GM23338 (cell line): ENCODE results near the gene PKD2L1. TPM values are rescaled to one million over a fixed set of nuclear protein-coding genes. Genes with fewer than 3 reads are reported as not detected.

ENCODE experiments used
- ATAC-seq: fragments of 200-7000 bp; cut with Tn5 transposase; 3 replicates; pipeline ENCODE4 v1.9.1; 2020
- DNase-seq: peaks from one replicate; pipeline ENCODE4 v3.0.0-alpha.2; 2015; ENCODE audit warnings: low spot score
- H2AFZ ChIP-seq: fragments of 200-600 bp; sonication (generic); 2 replicates; pipeline ENCODE4 v1.8.0; 2016; ENCODE audit warnings: antibody characterized with exemption, mild to moderate bottlenecking, moderate library complexity
- H3F3A ChIP-seq: fragments of 200-600 bp; sonication (generic); replicated peaks from 2 replicates; pipeline ENCODE4 v1.8.0; 2017; ENCODE audit warnings: antibody characterized with exemption, mixed run types, low read depth
- H3K27ac ChIP-seq: fragments of 200-600 bp; sonication (generic); 2 replicates; pipeline ENCODE4 v1.6.1; 2016; ENCODE audit warnings: low read depth
- H3K27me3 ChIP-seq: fragments of 200-600 bp; sonication (generic); 2 replicates; pipeline ENCODE4 v1.8.0; 2016; ENCODE audit warnings: mild to moderate bottlenecking, mixed run types, moderate library complexity; ENCODE audit not compliant: insufficient read depth
- H3K36me3 ChIP-seq: fragments of 200-600 bp; sonication (generic); 2 replicates; pipeline ENCODE4 v1.8.0; 2016; ENCODE audit warnings: mild to moderate bottlenecking; ENCODE audit not compliant: insufficient read depth
- H3K4me1 ChIP-seq: fragments of 200-600 bp; sonication (generic); 2 replicates; pipeline ENCODE4 v1.8.0; 2016; ENCODE audit warnings: mild to moderate bottlenecking, moderate library complexity; ENCODE audit not compliant: insufficient read depth
- H3K4me2 ChIP-seq: fragments of 200-600 bp; sonication (generic); 2 replicates; pipeline ENCODE4 v1.7.1; 2017; ENCODE audit warnings: mixed run types
- H3K4me3 ChIP-seq: fragments of 200-600 bp; sonication (generic); 2 replicates; pipeline ENCODE4 v1.6.1; 2016; ENCODE audit warnings: mixed run types
- H3K79me2 ChIP-seq: fragments of 200-600 bp; sonication (generic); replicated peaks from 2 replicates; pipeline ENCODE4 v1.8.0; 2017; ENCODE audit warnings: mild to moderate bottlenecking; ENCODE audit not compliant: insufficient read depth
- H3K9me2 ChIP-seq: fragments of 200-600 bp; sonication (generic); 2 replicates; pipeline ENCODE4 v1.8.0; 2017; ENCODE audit not compliant: insufficient read depth
- H4K20me1 ChIP-seq: fragments of 200-600 bp; sonication (generic); replicated peaks from 2 replicates; pipeline ENCODE4 v1.8.0; 2017; ENCODE audit warnings: mild to moderate bottlenecking; ENCODE audit not compliant: insufficient read depth
- H3K27ac Mint-ChIP-seq: 2 replicates; pipeline ENCODE4 v1.8.0; 2020; ENCODE audit warnings: inconsistent platforms, mild to moderate bottlenecking, moderate library complexity, mixed read lengths
- H3K27me3 Mint-ChIP-seq: 3 replicates; pipeline ENCODE4 v1.8.0; 2022; ENCODE audit warnings: low read depth, mild to moderate bottlenecking, moderate library complexity, mixed read lengths, inconsistent platforms; ENCODE audit not compliant: insufficient read depth, poor library complexity
- H3K36me3 Mint-ChIP-seq: 3 replicates; pipeline ENCODE4 v1.8.0; 2021; ENCODE audit warnings: low read depth, mild to moderate bottlenecking, inconsistent platforms, moderate library complexity, mixed read lengths
- H3K4me1 Mint-ChIP-seq: 3 replicates; pipeline ENCODE4 v1.8.0; 2020; ENCODE audit warnings: mild to moderate bottlenecking, inconsistent platforms, mixed read lengths
- H3K4me3 Mint-ChIP-seq: 3 replicates; pipeline ENCODE4 v1.8.0; 2021; ENCODE audit warnings: moderate library complexity, mild to moderate bottlenecking, inconsistent platforms, mixed read lengths
- H3K9me3 Mint-ChIP-seq: 3 replicates; pipeline ENCODE4 v1.8.0; 2020; ENCODE audit warnings: moderate library complexity, mild to moderate bottlenecking, inconsistent platforms, mixed read lengths
- CREB1 ChIP-seq: fragments of 250-450 bp; sonication (Bioruptor Pico); IDR thresholded peaks from 2 replicates; pipeline ENCODE4 v1.5.0; 2020; ENCODE audit warnings: low read depth, mild to moderate bottlenecking, moderate library complexity
- EZH2phosphoT487 ChIP-seq: fragments of 200-600 bp; sonication (generic); IDR thresholded peaks from one replicate; pipeline ENCODE4 v1.8.1; 2018; ENCODE audit warnings: antibody characterized with exemption; ENCODE audit not compliant: unreplicated experiment
- JUNB ChIP-seq: IDR thresholded peaks from one replicate; pipeline ENCODE4 v1.6.1; 2016; ENCODE audit warnings: antibody characterized with exemption; ENCODE audit not compliant: unreplicated experiment
- NANOG ChIP-seq: IDR thresholded peaks from 2 replicates; pipeline ENCODE4 v1.6.1; 2016; ENCODE audit warnings: antibody characterized with exemption, borderline replicate concordance
- POLR2AphosphoS5 ChIP-seq: IDR thresholded peaks from 2 replicates; pipeline ENCODE4 v1.6.1; 2016; ENCODE audit warnings: antibody characterized with exemption, low read depth
- STAT1 ChIP-seq: IDR thresholded peaks from one replicate; pipeline ENCODE4 v1.6.1; 2016; ENCODE audit warnings: antibody characterized with exemption; ENCODE audit not compliant: unreplicated experiment
- ZNF114 ChIP-seq: fragments of 250-450 bp; sonication (Bioruptor Pico); IDR thresholded peaks from 2 replicates; pipeline ENCODE4 v1.5.0; 2020; ENCODE audit warnings: mild to moderate bottlenecking, moderate library complexity
- ZNF331 ChIP-seq: fragments of 250-450 bp; sonication (Bioruptor Pico); IDR thresholded peaks from 2 replicates; pipeline ENCODE4 v1.5.0; 2020; ENCODE audit warnings: low read depth, mild to moderate bottlenecking, moderate library complexity
- polyA plus RNA-seq: library from polyadenylated mRNA; unstranded; fragments of >200 nt; fragmentation: Nextera tagmentation; extraction: Ambion mirVana; gene quantifications from 2 replicates; pipeline ENCODE4 v1.2.1, GENCODE V29; 2016
- total RNA-seq: library from RNA; depleted of rRNA; stranded (reverse); fragments of >200 nt; shearing (Covaris generic); gene quantifications from 2 replicates; pipeline ENCODE4 v1.2.3, GENCODE V29; 2014
- TF ChIP-seq, protein P1 (sequence below): fragments of 250-450 bp; sonication (Bioruptor Pico); IDR thresholded peaks from 2 replicates; pipeline ENCODE4 v1.5.0; 2020; ENCODE audit warnings: mild to moderate bottlenecking, moderate library complexity
- TF ChIP-seq, protein P2 (sequence below), 2 experiments: fragments of 200-600 bp in 1 of 2; sonication (generic) in 1 of 2; conservative IDR thresholded peaks; 2 replicates each; pipeline versions ENCODE4 v1.5.1 to v1.6.1; 2016 to 2017; ENCODE audit warnings: antibody characterized with exemption in 2 of 2, low read depth in 2 of 2, mild to moderate bottlenecking in 2 of 2, moderate library complexity in 1 of 2
- TF ChIP-seq, protein P3 (sequence below): IDR thresholded peaks from one replicate; pipeline ENCODE4 v1.6.1; 2018; ENCODE audit warnings: antibody characterized with exemption; ENCODE audit not compliant: unreplicated experiment

The PKD2L1 gene
- total and polyA plus RNA-seq, 2 experiments from 2014 or later = not detected

DNA sequence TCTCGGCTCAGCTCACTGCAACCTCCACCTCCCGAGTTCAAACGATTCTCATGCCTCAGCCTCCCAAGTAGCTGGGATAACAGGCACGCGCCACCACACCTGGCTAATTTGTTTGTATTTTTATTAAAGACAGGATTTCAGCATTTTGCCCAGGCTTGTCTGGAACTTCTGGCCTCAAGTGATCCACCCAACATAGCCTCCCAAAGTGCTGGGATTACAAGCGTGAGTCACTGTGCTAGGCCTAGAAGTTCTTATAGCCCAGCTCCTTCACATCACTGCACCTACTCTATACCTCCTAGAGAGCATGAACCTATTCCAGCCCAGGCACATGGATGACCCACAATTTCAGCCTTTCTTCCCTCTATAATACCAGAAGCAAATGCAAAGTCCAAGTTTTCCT is 42.3 kb downstream of the PKD2L1 start (continued):
- TF ChIP-seq, protein P1, sequence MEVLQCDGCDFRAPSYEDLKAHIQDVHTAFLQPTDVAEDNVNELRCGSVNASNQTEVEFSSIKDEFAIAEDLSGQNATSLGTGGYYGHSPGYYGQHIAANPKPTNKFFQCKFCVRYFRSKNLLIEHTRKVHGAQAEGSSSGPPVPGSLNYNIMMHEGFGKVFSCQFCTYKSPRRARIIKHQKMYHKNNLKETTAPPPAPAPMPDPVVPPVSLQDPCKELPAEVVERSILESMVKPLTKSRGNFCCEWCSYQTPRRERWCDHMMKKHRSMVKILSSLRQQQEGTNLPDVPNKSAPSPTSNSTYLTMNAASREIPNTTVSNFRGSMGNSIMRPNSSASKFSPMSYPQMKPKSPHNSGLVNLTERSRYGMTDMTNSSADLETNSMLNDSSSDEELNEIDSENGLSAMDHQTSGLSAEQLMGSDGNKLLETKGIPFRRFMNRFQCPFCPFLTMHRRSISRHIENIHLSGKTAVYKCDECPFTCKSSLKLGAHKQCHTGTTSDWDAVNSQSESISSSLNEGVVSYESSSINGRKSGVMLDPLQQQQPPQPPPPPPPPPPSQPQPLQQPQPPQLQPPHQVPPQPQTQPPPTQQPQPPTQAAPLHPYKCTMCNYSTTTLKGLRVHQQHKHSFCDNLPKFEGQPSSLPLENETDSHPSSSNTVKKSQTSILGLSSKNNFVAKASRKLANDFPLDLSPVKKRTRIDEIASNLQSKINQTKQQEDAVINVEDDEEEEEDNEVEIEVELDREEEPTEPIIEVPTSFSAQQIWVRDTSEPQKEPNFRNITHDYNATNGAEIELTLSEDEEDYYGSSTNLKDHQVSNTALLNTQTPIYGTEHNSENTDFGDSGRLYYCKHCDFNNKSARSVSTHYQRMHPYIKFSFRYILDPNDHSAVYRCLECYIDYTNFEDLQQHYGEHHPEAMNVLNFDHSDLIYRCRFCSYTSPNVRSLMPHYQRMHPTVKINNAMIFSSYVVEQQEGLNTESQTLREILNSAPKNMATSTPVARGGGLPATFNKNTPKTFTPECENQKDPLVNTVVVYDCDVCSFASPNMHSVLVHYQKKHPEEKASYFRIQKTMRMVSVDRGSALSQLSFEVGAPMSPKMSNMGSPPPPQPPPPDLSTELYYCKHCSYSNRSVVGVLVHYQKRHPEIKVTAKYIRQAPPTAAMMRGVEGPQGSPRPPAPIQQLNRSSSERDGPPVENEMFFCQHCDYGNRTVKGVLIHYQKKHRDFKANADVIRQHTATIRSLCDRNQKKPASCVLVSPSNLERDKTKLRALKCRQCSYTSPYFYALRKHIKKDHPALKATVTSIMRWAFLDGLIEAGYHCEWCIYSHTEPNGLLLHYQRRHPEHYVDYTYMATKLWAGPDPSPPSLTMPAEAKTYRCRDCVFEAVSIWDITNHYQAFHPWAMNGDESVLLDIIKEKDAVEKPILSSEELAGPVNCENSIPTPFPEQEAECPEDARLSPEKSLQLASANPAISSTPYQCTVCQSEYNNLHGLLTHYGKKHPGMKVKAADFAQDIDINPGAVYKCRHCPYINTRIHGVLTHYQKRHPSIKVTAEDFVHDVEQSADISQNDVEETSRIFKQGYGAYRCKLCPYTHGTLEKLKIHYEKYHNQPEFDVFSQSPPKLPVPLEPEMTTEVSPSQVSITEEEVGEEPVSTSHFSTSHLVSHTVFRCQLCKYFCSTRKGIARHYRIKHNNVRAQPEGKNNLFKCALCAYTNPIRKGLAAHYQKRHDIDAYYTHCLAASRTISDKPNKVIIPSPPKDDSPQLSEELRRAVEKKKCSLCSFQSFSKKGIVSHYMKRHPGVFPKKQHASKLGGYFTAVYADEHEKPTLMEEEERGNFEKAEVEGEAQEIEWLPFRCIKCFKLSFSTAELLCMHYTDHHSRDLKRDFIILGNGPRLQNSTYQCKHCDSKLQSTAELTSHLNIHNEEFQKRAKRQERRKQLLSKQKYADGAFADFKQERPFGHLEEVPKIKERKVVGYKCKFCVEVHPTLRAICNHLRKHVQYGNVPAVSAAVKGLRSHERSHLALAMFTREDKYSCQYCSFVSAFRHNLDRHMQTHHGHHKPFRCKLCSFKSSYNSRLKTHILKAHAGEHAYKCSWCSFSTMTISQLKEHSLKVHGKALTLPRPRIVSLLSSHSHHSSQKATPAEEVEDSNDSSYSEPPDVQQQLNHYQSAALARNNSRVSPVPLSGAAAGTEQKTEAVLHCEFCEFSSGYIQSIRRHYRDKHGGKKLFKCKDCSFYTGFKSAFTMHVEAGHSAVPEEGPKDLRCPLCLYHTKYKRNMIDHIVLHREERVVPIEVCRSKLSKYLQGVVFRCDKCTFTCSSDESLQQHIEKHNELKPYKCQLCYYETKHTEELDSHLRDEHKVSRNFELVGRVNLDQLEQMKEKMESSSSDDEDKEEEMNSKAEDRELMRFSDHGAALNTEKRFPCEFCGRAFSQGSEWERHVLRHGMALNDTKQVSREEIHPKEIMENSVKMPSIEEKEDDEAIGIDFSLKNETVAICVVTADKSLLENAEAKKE (CRISPR knock-in tag) = no peak
- TF ChIP-seq STAT1 (no peak), EZH2phosphoT487 (no peak), ZNF331 (CRISPR knock-in tag) (no peak)

DNA sequence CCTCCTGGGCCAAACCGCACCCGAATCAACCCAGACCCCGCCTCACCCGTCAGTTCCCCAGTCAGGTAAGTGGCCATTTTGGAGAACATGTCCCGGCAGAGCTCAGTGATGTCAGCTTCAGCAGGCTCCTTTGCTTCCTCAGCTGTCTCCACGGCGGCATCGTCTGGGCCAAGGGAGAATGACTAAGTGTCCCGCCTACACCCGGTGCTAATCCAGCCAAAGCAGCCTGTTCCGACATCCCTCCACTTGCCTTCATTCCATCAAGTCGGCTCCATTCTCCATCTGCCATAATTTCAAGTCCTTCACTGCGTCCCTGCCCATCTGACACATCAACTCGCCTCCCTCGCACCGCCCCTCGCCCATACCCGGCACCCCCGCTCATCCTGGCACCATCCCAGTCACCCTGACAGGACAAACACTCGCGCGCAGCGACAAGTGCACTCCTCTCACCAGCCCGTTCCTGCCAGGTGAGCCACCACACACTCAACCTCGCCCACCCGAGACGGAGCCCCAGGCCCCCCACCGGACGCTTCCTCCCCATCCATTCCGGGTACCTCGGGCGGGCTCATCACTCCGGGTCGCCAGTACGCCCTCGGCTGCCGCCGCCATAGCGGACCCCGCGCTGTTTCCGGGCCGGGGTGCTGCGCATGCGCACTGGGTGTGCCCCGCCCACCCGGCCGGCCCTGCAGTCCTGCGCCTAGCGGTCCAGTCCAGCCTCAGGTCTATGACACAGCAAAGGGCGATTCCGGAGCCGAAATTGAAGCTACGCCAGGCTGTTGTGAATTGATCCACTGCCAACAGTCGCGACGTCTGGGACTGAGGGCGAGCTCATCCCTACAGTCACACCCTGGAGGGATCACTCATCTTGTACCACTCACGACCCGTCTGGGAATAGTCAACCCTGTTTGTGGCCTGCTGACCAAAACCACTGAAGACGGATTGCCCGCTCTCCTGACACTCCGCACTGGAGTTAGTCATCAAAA is 43.7 kb downstream of the PKD2L1 start, which contains the start of gene BLOC1S2:
Gene BLOC1S2, minus strand, starts transcription at position 630 of the 983 bp plus-strand sequence. Its CDS starts 21 bp downstream, at position 609.
- ATAC-seq = peak; percentile 96
- Histone ChIP-seq H3K27me3 (no peaks in the 10 kb centered on the region), H3K4me3 (peak within 1 kb of the TSS; percentile 100), H4K20me1 (no peaks in the 10 kb centered on the region; the same call in 1 of the 2 replicates), H2AFZ (peak within 1 kb of the TSS; percentile 99), H3F3A (0 out of 2 replicates have a peak, but pooled peaks cover 5% of the 10 kb centered on the region), H3K4me2 (peak within 1 kb of the TSS; percentile 90), H3K9me2 (no peaks in the 10 kb centered on the region), H3K27ac (peak within 1 kb of the TSS; percentile 89), H3K79me2 (peaks cover 46% of the 10 kb centered on the region), H3K36me3 (no peaks in the 10 kb centered on the region; the same call in none of the 2 replicates), H3K4me1 (peaks cover 14% of the 10 kb centered on the region)
- peaks cover 15% of the 10 kb centered on the region for H3K27me3 Mint-ChIP-seq
- no peaks in the 10 kb centered on the region; the same call in 2 of the 3 replicates for H3K9me3 Mint-ChIP-seq
- peak within 1 kb of the TSS; percentile 96 for H3K27ac Mint-ChIP-seq
- peaks cover 16% of the 10 kb centered on the region for H3K4me1 Mint-ChIP-seq
- peak within 1 kb of the TSS; percentile 98 for H3K4me3 Mint-ChIP-seq
- peak; percentile 84 for DNase-seq
- peaks cover 8% of the 10 kb centered on the region for H3K36me3 Mint-ChIP-seq
- TF ChIP-seq EZH2phosphoT487 (no peak), ZNF114 (CRISPR knock-in tag) (no peak), POLR2AphosphoS5 (peak; percentile 97), ZNF331 (CRISPR knock-in tag) (no peak), NANOG (no peak), JUNB (no peak), CREB1 (peak; percentile 55)
- TF ChIP-seq, protein P2, sequence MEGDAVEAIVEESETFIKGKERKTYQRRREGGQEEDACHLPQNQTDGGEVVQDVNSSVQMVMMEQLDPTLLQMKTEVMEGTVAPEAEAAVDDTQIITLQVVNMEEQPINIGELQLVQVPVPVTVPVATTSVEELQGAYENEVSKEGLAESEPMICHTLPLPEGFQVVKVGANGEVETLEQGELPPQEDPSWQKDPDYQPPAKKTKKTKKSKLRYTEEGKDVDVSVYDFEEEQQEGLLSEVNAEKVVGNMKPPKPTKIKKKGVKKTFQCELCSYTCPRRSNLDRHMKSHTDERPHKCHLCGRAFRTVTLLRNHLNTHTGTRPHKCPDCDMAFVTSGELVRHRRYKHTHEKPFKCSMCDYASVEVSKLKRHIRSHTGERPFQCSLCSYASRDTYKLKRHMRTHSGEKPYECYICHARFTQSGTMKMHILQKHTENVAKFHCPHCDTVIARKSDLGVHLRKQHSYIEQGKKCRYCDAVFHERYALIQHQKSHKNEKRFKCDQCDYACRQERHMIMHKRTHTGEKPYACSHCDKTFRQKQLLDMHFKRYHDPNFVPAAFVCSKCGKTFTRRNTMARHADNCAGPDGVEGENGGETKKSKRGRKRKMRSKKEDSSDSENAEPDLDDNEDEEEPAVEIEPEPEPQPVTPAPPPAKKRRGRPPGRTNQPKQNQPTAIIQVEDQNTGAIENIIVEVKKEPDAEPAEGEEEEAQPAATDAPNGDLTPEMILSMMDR (conservative IDR thresholded peaks at IDR 0.05; ENCODE audit: low read depth in 2 of 2) = no peak
- TF ChIP-seq, protein P3, sequence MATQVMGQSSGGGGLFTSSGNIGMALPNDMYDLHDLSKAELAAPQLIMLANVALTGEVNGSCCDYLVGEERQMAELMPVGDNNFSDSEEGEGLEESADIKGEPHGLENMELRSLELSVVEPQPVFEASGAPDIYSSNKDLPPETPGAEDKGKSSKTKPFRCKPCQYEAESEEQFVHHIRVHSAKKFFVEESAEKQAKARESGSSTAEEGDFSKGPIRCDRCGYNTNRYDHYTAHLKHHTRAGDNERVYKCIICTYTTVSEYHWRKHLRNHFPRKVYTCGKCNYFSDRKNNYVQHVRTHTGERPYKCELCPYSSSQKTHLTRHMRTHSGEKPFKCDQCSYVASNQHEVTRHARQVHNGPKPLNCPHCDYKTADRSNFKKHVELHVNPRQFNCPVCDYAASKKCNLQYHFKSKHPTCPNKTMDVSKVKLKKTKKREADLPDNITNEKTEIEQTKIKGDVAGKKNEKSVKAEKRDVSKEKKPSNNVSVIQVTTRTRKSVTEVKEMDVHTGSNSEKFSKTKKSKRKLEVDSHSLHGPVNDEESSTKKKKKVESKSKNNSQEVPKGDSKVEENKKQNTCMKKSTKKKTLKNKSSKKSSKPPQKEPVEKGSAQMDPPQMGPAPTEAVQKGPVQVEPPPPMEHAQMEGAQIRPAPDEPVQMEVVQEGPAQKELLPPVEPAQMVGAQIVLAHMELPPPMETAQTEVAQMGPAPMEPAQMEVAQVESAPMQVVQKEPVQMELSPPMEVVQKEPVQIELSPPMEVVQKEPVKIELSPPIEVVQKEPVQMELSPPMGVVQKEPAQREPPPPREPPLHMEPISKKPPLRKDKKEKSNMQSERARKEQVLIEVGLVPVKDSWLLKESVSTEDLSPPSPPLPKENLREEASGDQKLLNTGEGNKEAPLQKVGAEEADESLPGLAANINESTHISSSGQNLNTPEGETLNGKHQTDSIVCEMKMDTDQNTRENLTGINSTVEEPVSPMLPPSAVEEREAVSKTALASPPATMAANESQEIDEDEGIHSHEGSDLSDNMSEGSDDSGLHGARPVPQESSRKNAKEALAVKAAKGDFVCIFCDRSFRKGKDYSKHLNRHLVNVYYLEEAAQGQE = no peak
